HG03457 (cell line): Measurements from ENCODE around the gene PDE2A.

Experiments used
- ATAC-seq: cut with Tn5 transposase; IDR thresholded peaks from one replicate; pipeline ENCODE4 v1.9.1; 2021; ENCODE audit warnings: moderate number of reproducible peaks; ENCODE audit not compliant: unreplicated experiment

The PDE2A gene

DNA sequence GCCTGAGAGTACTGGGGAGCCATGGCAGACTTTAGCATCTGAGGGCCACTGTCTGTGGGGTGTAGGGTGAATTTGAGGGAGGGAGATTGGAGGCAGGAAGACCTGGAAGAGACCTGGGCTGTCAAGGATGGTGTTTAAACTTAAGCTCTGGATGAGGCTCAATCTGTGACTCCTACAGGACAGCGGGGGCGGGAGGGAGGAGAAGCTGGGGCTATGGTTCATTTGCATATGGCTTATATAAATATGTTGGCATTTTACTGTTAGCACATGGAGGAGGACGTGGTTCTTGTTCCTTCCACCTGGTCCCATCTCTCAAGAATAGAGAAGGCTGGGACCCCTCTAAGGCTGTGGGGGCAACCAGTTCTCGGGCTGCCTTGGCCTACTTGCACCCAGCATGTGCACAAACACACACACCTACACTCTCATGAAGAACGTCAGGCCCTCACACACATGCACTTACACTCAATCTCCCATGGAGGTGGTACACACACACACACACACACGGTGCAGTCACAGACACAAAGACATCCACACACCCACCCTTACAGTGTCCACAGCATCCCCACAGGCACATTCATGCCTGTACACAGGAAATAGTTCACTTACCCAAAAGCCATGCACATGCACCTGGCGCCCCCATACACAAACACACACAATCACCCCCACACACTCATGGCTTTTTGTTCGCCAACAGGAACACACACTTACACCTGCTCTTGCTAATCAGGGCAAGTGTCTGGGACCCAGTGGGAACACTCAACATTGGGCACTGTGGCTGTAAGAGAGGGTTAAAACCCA lies 81.3 kb downstream of the PDE2A start:
- ATAC-seq: no peak

DNA sequence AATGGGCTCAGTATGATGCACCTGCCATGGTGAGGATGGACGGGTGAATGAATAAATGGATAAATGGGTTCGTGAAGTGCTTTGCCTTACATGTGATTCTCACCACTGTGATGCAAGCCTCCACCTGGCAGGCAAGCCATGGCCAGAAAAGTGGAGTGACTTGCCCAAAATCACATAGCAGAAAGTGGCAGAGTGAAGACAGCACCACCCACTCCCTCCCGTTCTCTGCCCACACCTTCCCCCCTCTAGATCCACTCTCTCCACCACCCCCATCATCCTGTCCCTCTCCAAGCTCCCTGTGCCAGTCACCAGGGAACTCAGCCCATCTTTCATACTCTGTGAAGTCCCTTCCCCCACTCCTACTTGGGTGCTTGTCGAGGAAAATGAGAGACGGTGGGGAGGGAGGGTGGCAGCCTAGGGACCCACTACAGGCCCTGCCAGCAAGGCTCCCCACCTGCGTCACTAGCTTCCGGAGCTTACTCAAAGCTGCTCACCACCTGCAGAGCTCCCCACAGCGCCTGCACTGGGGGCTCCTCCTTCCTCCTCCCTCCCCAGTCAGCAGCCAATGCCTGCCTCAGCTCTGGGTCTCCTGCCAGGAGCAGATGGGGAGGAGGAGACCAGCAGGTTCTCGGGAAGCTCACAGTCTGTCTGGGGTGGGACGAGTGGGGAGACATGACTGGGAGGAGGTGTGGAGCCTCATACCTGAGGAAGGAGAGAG lies 82.3 kb downstream of the PDE2A start:
- ATAC-seq: no peak

DNA sequence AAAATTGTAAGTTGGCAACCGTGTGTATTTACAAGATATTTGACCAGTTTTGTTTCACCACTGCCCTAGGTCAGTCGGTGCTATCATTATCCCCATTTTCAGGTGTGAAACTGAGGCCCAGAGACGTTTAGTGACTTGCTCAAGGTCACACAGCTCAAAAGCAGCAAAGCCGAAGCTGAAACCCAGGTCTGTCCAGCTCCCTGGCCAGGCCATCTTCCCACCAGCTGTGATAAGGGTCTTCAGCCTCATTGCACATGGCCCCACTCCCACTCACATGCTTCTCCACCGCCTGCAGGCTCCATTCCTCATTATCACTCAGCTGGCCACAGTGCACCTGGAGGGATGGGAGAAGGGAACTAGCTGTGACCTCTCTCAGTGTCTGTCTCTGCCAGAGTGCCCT lies 83.2 kb downstream of the PDE2A start:
- no peak for ATAC-seq

DNA sequence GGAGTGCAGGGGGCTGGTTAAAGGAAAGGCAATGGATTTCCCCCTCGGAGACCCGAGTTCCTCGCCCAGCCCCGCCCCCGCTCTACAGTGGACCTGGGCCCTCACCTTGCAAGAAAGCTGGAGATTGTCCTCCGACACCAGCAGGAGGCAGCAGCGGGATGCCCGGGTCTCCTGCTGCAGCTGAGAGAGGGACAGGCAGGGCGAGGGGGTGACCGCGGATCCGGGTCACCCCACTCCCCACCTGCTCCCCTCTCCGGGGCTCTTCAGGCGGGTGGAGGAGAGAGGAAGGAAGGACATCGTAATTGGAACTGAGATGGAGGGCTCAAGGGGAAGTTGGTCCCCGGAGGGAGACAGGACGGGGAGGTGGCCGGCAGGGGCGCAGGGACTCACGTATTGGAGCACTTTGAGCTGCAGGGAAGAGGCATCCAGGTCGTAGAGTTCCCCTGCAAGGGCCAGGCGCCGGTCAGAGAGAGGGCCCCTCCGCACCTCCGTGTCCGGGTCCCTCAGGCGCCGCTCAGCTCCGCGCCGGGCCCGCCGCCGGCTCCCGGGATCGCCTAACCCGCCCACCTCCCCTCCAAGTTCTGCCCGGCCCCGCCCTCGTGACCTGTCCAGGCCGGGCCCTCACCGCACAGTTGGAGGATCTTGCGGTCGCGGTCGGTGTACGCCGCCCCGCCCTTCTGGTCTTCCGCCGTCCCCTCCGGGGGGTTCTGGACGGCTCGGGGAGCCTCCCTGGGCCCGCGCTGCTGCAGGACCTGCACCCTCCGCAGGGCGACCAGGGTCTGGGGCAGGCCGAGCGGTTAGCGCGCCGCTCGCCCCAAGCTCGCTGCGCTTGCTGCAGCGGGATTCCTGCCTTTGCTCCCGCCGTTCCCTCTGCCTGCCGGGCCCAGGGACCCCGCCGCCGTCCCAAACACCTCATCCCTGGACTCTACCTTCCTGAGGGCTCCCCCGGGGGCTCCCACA lies 84.1 kb downstream of the PDE2A start:
- ATAC-seq: no peak

DNA sequence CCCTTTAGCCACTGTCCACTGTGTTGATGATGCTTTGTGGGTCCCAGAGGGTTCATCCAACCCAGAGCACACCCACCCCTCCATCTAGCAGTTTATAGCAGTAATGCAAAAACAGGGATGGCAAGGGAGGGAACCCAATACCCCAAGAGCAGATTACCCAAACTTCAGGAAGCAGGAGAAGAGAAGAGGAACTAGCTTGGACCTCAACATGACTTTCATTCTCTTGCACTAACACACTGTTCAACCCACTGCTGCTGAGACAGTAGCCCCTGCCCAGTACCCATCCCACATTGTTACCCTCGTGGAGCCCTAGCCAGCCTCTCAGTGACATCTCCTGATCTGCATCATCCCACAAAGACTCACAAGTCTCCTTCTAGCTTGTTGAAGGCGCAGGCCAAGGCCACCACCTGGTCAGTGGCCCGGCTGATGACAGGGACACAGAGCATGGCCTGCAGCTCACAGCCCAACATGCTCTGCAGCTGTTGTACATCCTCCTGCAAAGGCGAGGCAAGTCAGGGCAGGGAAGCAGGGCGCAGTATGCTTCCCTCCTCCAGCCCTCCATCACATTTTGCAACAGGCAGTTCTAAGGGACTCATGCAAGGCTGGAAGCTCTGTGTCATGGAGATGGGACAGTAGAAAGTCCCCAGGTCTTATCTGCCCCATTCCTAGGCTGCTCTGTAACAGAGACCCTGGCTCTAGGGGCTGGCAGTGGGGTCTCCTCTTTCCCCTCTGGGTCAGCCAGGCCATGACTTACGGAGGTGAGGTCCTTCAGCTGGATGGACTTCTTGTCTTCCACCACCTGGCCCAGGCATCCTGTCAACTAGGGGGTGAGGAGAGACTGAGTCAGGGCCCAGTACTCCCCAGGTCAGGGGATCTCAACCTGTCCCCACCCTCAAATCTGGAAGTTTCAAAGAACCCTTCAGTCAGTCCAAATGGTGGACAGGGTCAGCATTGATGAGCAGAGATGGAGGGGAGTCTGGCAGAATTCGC lies 85.5 kb downstream of the PDE2A start:
- ATAC-seq: no peak

DNA sequence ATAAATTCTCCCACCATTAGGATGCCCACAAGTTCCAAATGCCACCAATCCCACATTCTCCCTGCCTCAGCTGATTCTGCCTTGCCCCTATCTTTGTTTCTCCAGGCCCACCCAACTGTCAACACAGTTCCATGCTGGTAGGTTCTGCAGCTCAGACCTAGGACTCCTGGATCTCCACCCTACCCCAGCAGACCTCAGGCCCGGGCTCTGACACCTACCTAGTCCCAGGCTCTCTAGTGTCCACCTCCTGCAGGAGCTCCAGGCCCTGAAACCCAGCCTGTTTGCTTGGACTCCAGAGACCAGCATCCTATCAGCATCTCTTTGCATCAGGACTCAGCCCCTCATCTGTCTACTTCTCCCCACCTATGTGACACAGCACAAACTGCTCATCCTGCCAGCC lies 86.5 kb downstream of the PDE2A start:
- ATAC-seq: no peak

DNA sequence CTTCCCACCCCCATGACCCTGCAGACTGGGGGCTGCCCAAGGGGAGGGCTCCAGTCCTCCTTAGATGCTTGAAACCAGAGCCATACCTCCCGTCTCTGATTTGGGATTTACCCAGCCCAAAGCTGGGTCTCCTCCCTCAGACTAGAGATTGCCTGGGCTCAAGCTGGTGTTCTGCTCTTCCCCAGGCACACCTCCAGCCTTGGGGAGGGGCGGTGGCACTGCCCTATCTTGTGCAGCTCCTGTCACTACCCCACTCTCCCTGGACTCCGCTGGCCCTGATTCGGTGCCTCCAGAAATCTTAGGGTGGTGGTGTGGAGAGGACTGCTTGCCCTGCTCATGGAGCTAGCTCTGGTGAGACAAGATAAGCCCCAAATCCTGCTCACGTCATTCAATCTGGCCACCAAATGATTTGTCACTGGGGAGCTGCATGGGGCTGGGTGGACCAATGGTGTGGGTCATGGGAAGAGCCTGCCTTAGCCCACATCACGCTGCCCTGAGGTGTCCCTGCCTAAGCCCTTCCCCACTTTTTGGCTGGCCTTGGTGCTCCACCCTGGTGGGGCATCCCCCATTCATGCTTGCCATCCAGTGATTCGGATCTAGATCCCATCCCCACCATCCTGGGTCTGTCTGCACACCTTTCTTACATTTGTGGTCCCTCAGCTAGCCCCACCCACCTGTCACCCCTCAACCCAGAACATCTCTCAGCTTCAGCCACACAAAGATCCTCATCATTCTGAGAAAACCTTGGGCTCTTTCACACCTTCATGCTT lies 87.7 kb downstream of the PDE2A start:
- no peak for ATAC-seq

DNA sequence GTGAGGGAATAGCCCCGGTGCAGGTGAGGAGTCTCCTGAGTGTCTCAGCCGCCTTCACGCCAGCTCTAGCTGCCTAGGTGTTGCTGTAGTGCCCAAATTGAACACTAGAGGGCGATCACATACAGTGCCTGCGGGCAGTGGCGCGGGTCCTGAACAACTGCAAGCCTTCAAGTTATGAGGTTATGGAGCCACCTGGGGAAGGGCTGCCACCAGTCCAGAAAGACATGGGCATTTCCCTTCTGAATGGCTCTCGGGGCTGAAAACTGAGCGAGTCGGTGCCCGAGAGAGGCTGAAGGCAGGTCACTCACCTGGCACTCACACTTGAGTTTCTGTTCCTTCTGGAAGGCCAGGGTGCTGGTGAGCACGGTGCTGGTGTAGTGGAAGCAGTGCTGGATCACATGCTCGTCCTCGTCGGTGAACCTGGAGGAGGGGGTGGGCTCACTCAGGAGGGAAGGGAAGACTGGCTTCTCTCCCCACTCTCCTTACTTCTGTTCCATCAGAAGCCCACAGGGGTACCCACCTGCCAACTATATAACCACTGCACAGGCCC lies 88.4 kb downstream of the PDE2A start:
- no peak for ATAC-seq

DNA sequence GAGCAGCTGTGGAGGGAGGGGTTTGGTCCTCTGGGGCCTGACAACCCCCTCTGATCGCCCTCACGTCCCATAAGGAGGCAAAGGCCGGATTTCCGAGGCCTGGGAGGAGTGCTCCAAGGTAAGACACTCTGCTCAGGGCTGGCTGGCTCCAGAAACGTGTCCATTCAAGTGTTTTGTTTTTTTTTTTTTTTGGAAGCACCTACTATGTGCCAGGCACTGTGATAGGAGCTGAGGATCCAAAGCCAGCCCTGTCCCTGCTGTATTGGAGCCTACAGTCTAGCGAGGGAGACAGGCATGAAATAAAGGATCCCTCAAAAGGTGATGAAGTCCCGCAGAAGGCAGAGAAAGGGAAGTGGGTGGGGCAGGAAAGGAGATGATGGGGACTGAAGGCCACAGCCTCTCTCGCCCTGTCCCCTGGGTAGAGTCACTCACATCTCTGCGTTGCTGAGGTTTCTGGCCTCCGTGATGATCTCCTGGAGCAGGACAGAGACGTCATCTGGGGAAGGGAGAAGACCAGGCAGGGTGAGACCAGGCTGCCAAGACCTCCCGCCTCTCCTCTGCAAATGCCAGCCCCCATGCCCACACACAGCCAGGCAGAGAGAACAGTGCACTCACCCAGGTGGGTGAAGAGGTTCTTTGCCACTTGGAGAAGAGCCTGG lies 89.2 kb downstream of the PDE2A start:
- ATAC-seq: no peak

DNA sequence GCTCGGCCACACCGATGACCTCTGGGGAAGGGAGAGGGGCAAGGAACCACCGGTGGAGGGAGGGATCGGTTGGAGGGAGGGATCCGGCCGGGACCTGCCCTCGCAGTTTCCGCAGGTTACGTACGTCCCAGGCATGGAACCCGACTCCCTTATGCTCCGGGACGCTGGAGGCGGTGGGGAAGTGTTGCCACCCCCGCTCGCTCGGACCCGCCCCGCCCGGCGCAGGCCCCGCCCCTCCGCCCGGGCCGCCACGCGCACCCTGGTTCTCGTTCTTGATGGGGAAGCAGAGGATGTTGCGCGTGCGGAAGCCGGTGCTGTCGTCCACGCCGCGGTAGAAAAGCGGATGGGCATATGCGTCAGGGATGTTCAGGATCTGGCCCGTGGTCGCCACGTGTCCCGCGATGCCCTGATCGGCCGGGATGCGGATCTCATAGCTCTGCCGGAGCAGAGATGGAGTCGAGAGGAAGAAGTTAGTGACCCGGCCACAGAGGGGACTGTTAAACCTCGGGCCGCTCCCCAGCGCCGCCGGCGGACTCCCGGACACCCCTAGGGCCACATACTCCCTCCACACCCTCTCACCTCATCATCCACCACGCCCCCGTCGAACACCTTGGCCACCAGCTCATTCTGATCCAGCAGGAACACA lies 89.8 kb downstream of the PDE2A start:
- no peak for ATAC-seq

DNA sequence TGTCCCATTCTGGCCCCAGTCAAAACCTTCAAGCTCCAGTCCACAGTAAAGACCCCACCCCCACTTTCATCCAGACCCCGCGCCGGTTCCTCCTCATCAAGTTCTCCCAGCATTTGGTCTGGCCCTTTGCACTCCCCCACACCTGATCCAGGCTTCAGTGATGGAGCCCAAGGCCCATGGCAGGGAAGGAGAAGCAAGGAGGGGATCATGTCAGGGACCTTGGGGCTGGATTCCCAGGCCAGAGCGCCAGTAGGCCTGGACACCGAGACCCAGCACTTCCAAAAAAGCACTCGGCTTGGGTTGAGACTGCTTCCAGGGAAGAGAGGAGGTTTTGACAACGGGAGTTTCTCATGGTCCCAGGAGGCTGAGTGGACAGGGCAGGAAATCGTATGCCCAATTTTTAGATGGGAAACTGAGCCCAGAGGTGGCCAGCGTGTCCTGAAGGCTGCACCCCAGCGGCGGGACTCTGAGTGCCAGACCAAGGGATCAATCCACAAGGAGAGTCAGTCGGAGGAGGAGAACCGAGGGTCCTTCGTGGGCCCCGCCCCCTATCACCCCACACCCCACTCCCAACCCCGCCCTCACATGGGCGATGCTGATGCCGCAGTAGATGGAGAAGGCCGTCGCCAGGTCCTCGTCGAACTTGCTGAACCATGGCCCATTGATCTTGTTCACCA lies 90.5 kb downstream of the PDE2A start:
- ATAC-seq: no peak

DNA sequence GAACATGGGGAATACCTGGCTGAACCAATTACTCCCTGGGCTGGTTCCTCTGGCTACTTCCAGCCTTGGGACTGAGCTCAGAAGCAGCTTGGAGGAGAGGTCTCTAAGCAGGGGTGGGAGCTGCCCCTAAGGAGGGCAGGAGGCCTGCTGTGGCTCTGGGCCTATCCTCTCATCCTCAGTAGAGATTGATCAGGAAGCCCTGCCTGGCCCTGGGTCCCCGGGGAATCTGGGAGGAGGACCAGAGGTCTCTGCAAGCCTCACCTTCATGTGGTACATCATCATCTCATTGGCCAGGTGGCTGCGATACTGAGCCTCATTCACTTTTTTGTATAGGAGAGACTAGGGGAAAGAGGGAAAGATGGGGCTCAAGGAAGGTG lies 91.1 kb downstream of the PDE2A start:
- no peak for ATAC-seq

DNA sequence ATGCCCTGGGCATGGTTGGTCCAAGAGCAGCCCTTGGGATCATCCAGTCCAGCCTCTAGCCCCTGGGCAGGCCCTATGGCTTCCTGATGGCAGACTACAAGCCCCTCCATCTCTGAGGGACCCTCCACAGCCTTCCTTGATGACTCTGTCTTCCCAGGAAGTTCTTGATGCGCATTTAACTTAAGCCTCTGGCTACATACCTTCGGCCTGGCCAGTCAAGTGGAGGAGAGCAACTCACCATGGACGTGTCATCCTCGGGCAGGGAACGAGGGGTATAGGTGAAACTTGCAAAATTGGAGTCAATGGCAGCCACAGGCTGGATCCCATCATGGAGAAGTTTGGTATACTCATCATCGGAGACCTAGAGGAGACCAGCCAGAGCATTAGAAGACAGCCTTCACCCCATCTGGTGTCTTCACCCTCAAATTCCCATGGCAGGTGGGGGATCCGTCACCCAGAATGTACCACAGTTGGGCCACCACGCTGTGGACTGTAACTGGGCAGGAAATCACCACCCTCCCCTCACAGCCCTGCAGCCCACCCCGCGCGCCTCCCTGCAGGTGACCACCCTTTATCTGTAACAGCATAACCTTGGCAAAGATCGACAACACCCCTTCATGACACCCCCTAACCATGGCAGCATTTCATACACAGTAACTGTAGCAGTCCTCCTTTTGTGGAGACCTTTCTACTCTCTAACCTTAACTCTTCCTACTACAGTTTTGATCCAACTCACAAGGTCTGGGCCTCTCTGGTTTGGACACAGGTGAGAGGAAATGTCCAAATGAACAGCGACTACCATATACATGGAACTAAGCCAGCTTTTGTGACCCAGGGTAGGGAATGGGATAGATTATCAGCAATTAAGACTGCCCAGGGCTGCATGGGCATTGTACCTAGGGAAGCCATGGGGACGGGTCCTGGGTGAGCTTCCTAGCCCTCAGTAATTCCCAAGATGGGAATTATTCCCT lies 91.7 kb downstream of the PDE2A start:
- no peak for ATAC-seq

DNA sequence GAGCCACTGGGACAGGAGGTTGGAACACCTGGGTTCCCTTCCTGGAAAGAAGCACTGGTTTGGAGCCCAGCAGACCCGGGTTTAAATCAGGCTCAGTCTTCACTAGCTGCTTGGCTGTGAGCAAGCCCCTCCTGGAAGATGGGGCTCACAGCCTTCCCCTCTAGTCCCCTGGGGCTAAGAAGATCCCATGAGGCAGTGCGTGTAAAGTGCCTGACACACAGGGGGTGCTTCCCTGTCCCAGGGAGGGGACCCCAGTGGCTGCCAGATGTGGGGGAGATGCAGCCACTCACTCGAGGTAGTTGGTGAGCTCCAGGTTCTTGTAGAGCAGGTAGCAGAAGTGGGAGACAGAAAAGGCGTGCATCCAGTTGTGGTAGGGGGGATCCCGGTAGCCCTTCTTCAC lies 93.2 kb downstream of the PDE2A start:
- no peak for ATAC-seq

DNA sequence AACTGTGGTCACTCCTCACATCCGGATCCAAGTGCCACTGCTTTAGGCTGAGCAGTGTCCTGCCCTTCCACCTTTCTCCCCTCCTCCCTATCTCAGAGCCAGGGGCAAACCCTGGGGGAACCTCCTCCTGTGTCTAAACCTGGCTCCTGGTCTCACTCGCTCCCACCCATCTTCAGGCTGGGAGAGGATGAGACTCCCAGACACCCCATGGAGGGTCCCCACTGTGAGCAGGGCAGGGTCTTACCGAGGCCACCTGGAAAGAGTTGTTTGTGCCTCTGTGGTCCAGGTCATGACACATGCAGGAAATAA lies 93.6 kb downstream of the PDE2A start:
- ATAC-seq: no peak

DNA sequence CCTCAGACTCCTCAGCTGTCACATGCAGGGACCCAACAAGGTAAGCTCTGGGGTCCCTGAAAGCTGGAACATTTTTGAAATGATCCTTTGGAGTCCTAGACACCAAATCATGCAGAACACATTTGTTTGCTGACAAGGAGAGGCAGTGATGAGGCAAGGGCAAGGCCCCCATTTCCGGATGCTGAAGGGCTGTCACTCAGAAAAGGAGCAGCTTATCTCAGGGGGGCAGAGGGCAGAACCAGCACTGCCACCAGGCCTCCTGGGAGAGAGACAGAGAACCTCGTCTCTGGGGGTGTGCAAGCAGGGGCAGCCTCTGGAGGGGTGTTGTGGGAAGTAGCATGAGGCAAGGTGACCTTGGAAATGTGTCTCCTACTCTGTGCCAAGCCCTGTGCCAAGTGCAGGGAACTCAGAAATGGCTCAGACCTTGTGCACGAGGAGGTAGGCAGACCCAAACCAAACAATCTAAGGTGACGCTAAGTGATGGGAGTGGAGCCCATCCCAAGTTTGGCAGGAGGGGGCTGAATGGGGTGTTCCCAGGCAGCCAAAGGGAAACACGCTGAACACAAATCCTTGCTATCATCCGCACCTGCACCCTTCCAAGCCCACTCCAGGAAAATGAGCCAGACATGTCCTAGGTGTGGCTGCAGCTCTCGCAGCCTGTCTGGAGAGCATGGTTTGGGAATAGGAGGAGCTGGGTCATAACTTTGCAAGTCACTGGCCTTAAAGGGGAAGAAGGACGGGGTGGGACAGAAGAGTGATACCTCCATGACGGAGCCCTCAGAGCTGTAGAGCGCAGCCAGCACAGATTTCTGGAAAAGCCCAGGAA lies 94.2 kb downstream of the PDE2A start:
- ATAC-seq: no peak
